Measurements from ENCODE around the gene MBD2.

DNA sequence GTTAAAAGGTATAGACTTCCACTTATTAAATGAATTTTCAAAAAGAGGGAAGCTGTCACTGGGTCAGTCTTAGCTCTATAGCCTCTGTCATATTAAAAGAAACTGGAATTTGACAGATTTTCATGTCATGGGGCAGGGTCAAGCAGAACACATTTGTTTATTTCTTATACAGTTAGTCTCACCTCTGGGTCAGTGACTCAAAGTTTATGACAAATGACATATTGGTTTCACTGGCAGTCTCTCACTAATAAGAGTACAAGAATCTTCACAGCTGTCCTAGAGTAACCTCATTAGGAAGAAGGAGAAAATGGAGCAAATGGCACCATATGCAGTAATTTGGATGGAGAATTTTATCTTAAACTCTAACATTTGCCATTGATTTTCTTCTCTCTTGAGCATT lies 63.2 kb downstream of the MBD2 start:
- TF ChIP-seq, protein P1, sequence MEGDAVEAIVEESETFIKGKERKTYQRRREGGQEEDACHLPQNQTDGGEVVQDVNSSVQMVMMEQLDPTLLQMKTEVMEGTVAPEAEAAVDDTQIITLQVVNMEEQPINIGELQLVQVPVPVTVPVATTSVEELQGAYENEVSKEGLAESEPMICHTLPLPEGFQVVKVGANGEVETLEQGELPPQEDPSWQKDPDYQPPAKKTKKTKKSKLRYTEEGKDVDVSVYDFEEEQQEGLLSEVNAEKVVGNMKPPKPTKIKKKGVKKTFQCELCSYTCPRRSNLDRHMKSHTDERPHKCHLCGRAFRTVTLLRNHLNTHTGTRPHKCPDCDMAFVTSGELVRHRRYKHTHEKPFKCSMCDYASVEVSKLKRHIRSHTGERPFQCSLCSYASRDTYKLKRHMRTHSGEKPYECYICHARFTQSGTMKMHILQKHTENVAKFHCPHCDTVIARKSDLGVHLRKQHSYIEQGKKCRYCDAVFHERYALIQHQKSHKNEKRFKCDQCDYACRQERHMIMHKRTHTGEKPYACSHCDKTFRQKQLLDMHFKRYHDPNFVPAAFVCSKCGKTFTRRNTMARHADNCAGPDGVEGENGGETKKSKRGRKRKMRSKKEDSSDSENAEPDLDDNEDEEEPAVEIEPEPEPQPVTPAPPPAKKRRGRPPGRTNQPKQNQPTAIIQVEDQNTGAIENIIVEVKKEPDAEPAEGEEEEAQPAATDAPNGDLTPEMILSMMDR (IDR thresholded peaks at IDR 0.05): no peak
- TF ChIP-seq POLR2A (IDR thresholded peaks at IDR 0.05): no peak
